Measurements from ENCODE around the gene SGCB.

The SGCB gene

DNA sequence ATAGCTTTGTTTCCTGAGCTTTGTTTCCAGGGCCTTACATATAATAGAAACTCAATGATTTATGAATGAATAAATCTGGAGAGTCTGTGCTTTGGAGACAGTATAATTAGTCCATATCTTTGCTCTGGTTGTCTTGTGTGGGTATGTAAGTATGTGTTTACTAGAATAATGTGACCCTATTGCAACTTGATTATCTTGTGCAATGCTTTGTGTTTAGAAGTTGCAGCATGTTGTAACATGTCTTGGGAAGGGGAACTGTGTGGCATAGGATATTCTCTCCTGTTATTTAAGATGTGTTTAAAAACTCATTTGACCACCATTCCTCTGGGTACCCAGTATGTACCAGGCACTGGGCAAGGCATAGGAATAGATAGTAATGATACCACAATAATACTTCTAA, 19.1 kb upstream of the SGCB start:
- H3K36me3 ChIP-seq (ENCODE audit: insufficient read depth, low read length) = no peaks in the 10 kb centered on the region
- no peaks in the 10 kb centered on the region for H3F3A ChIP-seq (ENCODE audit: low read depth)
- H3K4me1 ChIP-seq (ENCODE audit: insufficient read depth, low read length, poor library complexity, severe bottlenecking) = no peaks in the 10 kb centered on the region
- H3K9ac ChIP-seq (ENCODE audit: low read depth, low read length, poor library complexity, severe bottlenecking) = no peak overlapping the region
- H3K9me3 ChIP-seq (ENCODE audit: insufficient read depth, low read depth, low read length) = no peaks in the 10 kb centered on the region
- H3K27me3 ChIP-seq (ENCODE audit: insufficient read depth, low read length, poor library complexity, severe bottlenecking) = no peaks in the 10 kb centered on the region
- no peaks in the 10 kb centered on the region for H3K9me2 ChIP-seq (replicated peaks; ENCODE audit: low read depth, low read length)
- H2AFZ ChIP-seq (ENCODE audit: low read length) = no peak overlapping the region
- no peaks in the 10 kb centered on the region for H4K20me1 ChIP-seq (ENCODE audit: insufficient read depth, low read length, poor library complexity, severe bottlenecking)
- H3K4me2 ChIP-seq (ENCODE audit: low read depth, low read length, poor library complexity, severe bottlenecking) = no peak overlapping the region
- no peak overlapping the region for H3K4me3 ChIP-seq (ENCODE audit: low read length, poor library complexity, severe bottlenecking)
- no peaks in the 10 kb centered on the region for H3K79me2 ChIP-seq (ENCODE audit: insufficient read depth, low read length)
- TF ChIP-seq, protein P1, sequence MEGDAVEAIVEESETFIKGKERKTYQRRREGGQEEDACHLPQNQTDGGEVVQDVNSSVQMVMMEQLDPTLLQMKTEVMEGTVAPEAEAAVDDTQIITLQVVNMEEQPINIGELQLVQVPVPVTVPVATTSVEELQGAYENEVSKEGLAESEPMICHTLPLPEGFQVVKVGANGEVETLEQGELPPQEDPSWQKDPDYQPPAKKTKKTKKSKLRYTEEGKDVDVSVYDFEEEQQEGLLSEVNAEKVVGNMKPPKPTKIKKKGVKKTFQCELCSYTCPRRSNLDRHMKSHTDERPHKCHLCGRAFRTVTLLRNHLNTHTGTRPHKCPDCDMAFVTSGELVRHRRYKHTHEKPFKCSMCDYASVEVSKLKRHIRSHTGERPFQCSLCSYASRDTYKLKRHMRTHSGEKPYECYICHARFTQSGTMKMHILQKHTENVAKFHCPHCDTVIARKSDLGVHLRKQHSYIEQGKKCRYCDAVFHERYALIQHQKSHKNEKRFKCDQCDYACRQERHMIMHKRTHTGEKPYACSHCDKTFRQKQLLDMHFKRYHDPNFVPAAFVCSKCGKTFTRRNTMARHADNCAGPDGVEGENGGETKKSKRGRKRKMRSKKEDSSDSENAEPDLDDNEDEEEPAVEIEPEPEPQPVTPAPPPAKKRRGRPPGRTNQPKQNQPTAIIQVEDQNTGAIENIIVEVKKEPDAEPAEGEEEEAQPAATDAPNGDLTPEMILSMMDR (conservative IDR thresholded peaks at IDR 0.05; ENCODE audit: low read length) = no peak
- no peak for TF ChIP-seq EZH2phosphoT487 (IDR thresholded peaks at IDR 0.05; ENCODE audit: borderline replicate concordance)

DNA sequence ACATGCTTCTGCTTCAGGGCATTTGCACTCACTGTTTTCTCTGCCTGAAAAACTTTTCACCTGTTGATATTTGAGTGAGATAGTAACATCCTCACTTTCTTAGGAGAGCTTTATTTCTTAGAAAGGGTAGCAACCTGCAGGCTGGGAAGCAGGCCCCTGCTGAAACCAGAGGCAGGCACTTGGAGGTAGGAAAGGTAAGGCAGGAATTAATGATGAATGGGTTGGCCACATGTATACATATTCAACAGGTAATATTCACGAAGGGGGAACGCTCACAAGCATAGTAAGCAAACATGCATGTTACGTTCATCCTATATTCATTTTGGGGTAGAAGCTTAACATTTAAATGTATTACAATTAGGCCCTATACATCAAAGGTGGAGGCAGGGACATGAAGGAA, 16.2 kb upstream of the SGCB start:
- Histone ChIP-seq H3K4me3 (ENCODE audit: low read length, poor library complexity, severe bottlenecking) (no peak overlapping the region), H3K79me2 (ENCODE audit: insufficient read depth, low read length) (no peaks in the 10 kb centered on the region), H3K4me1 (ENCODE audit: insufficient read depth, low read length, poor library complexity, severe bottlenecking) (no peaks in the 10 kb centered on the region), H4K20me1 (ENCODE audit: insufficient read depth, low read length, poor library complexity, severe bottlenecking) (no peaks in the 10 kb centered on the region), H3K36me3 (ENCODE audit: insufficient read depth, low read length) (no peaks in the 10 kb centered on the region), H3F3A (ENCODE audit: low read depth) (no peaks in the 10 kb centered on the region), H3K27me3 (ENCODE audit: insufficient read depth, low read length, poor library complexity, severe bottlenecking) (no peaks in the 10 kb centered on the region), H3K9ac (ENCODE audit: low read depth, low read length, poor library complexity, severe bottlenecking) (no peak overlapping the region), H3K9me3 (ENCODE audit: insufficient read depth, low read depth, low read length) (no peaks in the 10 kb centered on the region; the same call in 1 of the 2 replicates), H3K9me2 (replicated peaks; ENCODE audit: low read depth, low read length) (no peaks in the 10 kb centered on the region), H2AFZ (ENCODE audit: low read length) (no peak overlapping the region), H3K4me2 (ENCODE audit: low read depth, low read length, poor library complexity, severe bottlenecking) (no peak overlapping the region)
- TF ChIP-seq EZH2phosphoT487 (IDR thresholded peaks at IDR 0.05; ENCODE audit: borderline replicate concordance) = no peak
- TF ChIP-seq, protein P1 (conservative IDR thresholded peaks at IDR 0.05; ENCODE audit: low read length) = no peak

DNA sequence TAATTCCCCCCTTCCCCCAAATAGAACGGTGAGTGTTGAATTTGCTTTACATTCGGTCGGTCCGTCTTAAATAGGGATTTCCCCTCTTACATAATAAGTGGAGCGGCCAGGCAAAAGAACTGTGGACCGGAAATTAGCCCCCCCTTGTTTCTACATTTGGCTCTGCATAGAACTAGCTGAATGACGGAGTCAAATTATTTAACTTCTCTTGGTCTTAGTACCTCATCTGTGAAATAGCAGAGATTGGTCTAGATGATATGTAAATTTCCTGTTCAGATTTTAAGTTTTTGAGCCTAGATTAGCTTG, 14.3 kb upstream of the SGCB start:
- H3K9me2 ChIP-seq (replicated peaks; ENCODE audit: low read depth, low read length) = no peaks in the 10 kb centered on the region
- H4K20me1 ChIP-seq (ENCODE audit: insufficient read depth, low read length, poor library complexity, severe bottlenecking) = no peaks in the 10 kb centered on the region
- no peaks in the 10 kb centered on the region for H3K27me3 ChIP-seq (ENCODE audit: insufficient read depth, low read length, poor library complexity, severe bottlenecking)
- H3K79me2 ChIP-seq (ENCODE audit: insufficient read depth, low read length) = no peaks in the 10 kb centered on the region
- H2AFZ ChIP-seq (ENCODE audit: low read length) = no peak overlapping the region
- no peaks in the 10 kb centered on the region; the same call in 1 of the 2 replicates for H3K9me3 ChIP-seq (ENCODE audit: insufficient read depth, low read depth, low read length)
- H3K4me3 ChIP-seq (ENCODE audit: low read length, poor library complexity, severe bottlenecking) = no peak overlapping the region
- no peaks in the 10 kb centered on the region for H3F3A ChIP-seq (ENCODE audit: low read depth)
- no peaks in the 10 kb centered on the region for H3K36me3 ChIP-seq (ENCODE audit: insufficient read depth, low read length)
- no peak overlapping the region for H3K4me2 ChIP-seq (ENCODE audit: low read depth, low read length, poor library complexity, severe bottlenecking)
- H3K4me1 ChIP-seq (ENCODE audit: insufficient read depth, low read length, poor library complexity, severe bottlenecking) = no peaks in the 10 kb centered on the region
- no peak for TF ChIP-seq EZH2phosphoT487 (IDR thresholded peaks at IDR 0.05; ENCODE audit: borderline replicate concordance)
- TF ChIP-seq, protein P1 (conservative IDR thresholded peaks at IDR 0.05; ENCODE audit: low read length) = no peak
- no peak overlapping the region for H3K9ac ChIP-seq (ENCODE audit: low read depth, low read length, poor library complexity, severe bottlenecking)

Data from Loucy (cell line).